Measurements from ENCODE around the gene FOXO3.

The FOXO3 gene

GRCh38 chr6:108730635-108731515, 170.2 kb downstream of the FOXO3 start:
- in situ Hi-C loops (cut with MboI; ENCODE audit: low sequenced_read_pairs) = no loop called here

- in situ Hi-C loops (cut with MboI; ENCODE audit: low sequenced_read_pairs) = no loop called here
Measured at GRCh38 chr6:108732091-108732870, 171.6 kb downstream of the FOXO3 start.

- in situ Hi-C loops (cut with MboI; ENCODE audit: low sequenced_read_pairs) = no loop called here
Measured at GRCh38 chr6:108733051-108733450, 172.3 kb downstream of the FOXO3 start.

GRCh38 chr6:108733706-108734265, 173.1 kb downstream of the FOXO3 start:
- in situ Hi-C loops (cut with MboI; ENCODE audit: low sequenced_read_pairs) = no loop called here
